ENCODE measurements around the gene ITPKB.

The ITPKB gene

GRCh38 chr1:226681652-226682493, 57.2 kb downstream of the ITPKB start:
- no peak overlapping the region for H3K4me3 ChIP-seq (ENCODE audit: low read depth, low read length)
- TF ChIP-seq CTCF (IDR thresholded peaks at IDR 0.05; ENCODE audit: low read depth, low read length) (no peak), MAX (IDR thresholded peaks at IDR 0.05; ENCODE audit: low read depth, low read length) (no peak), POLR2A (IDR thresholded peaks at IDR 0.05; ENCODE audit: extremely low read depth, insufficient read length) (no peak), MYC (IDR thresholded peaks at IDR 0.05; ENCODE audit: low read depth, low read length) (no peak)
- no peak for DNase-seq (ENCODE audit: low read depth)

GRCh38 chr1:226680653-226681052, 58.4 kb downstream of the ITPKB start:
- no peak overlapping the region for H3K4me3 ChIP-seq (ENCODE audit: low read depth, low read length)
- no peak for TF ChIP-seq MAX (IDR thresholded peaks at IDR 0.05; ENCODE audit: low read depth, low read length)

GRCh38 chr1:226679853-226680516, 59.1 kb downstream of the ITPKB start:
- TF ChIP-seq MAX (IDR thresholded peaks at IDR 0.05; ENCODE audit: low read depth, low read length) (peak; percentile 77), CTCF (IDR thresholded peaks at IDR 0.05; ENCODE audit: low read depth, low read length) (no peak), MYC (IDR thresholded peaks at IDR 0.05; ENCODE audit: low read depth, low read length) (peak; percentile 48; the same call in 1 of the 2 replicates), POLR2A (IDR thresholded peaks at IDR 0.05; ENCODE audit: extremely low read depth, insufficient read length) (peak; percentile 44)

More at GRCh38 chr1:226680653-226681052, 58.4 kb downstream of the ITPKB start:
- DNase-seq (ENCODE audit: low read depth): no peak

GRCh38 chr1:226679262-226679661, 59.8 kb downstream of the ITPKB start:
- H3K4me3 ChIP-seq (ENCODE audit: low read depth, low read length): no peak overlapping the region
- no peak for DNase-seq (ENCODE audit: low read depth)

More at GRCh38 chr1:226679853-226680516, 59.1 kb downstream of the ITPKB start:
- peak overlapping the region; percentile 69 for H3K4me3 ChIP-seq (ENCODE audit: low read depth, low read length)
- DNase-seq (ENCODE audit: low read depth): peak; percentile 72

GRCh38 chr1:226678701-226679100, 60.4 kb downstream of the ITPKB start:
- DNase-seq (ENCODE audit: low read depth): no peak
- TF ChIP-seq MAX (IDR thresholded peaks at IDR 0.05; ENCODE audit: low read depth, low read length) (no peak), MYC (IDR thresholded peaks at IDR 0.05; ENCODE audit: low read depth, low read length) (no peak), POLR2A (IDR thresholded peaks at IDR 0.05; ENCODE audit: extremely low read depth, insufficient read length) (no peak), CTCF (IDR thresholded peaks at IDR 0.05; ENCODE audit: low read depth, low read length) (no peak)

More at GRCh38 chr1:226679262-226679661, 59.8 kb downstream of the ITPKB start:
- TF ChIP-seq MAX (IDR thresholded peaks at IDR 0.05; ENCODE audit: low read depth, low read length): no peak
- TF ChIP-seq POLR2A (IDR thresholded peaks at IDR 0.05; ENCODE audit: extremely low read depth, insufficient read length): no peak
- TF ChIP-seq CTCF (IDR thresholded peaks at IDR 0.05; ENCODE audit: low read depth, low read length): no peak
- TF ChIP-seq MYC (IDR thresholded peaks at IDR 0.05; ENCODE audit: low read depth, low read length): no peak

GRCh38 chr1:226678251-226678650, 60.8 kb downstream of the ITPKB start:
- TF ChIP-seq MYC (IDR thresholded peaks at IDR 0.05; ENCODE audit: low read depth, low read length): no peak
- TF ChIP-seq CTCF (IDR thresholded peaks at IDR 0.05; ENCODE audit: low read depth, low read length): no peak
- no peak for DNase-seq (ENCODE audit: low read depth)
- no peak overlapping the region for H3K4me3 ChIP-seq (ENCODE audit: low read depth, low read length)

More at GRCh38 chr1:226678701-226679100, 60.4 kb downstream of the ITPKB start:
- no peak overlapping the region for H3K4me3 ChIP-seq (ENCODE audit: low read depth, low read length)
